Measurements from ENCODE around the gene NOVA2. TPM values are rescaled to one million over a fixed set of nuclear protein-coding genes. Genes with fewer than 3 reads are reported as not detected.

The NOVA2 gene
- total RNA-seq, 1 donor from 2014 or later, result 3.4 TPM

- DNase-seq (ENCODE audit: low read depth, low spot score), result no peak
Observed at GRCh38 chr19:45962021-45962420, 11.6 kb downstream of the NOVA2 start.

GRCh38 chr19:45960595-45961235 lies 12.9 kb downstream of the NOVA2 start:
- no peak for DNase-seq (ENCODE audit: low read depth, low spot score)

GRCh38 chr19:45959517-45960025 lies 14.1 kb downstream of the NOVA2 start:
- no peak for DNase-seq (ENCODE audit: low read depth, low spot score)

- no peak for DNase-seq (ENCODE audit: low read depth, low spot score)
Observed at GRCh38 chr19:45958769-45959516, 14.7 kb downstream of the NOVA2 start.

- no peak for DNase-seq (ENCODE audit: low read depth, low spot score)
Observed at GRCh38 chr19:45958320-45958719, 15.3 kb downstream of the NOVA2 start.

- peak; percentile 93 for DNase-seq (ENCODE audit: low read depth, low spot score)
Observed at GRCh38 chr19:45955905-45956608, 17.6 kb downstream of the NOVA2 start.

GRCh38 chr19:45954156-45954555 lies 19.5 kb downstream of the NOVA2 start:
- DNase-seq (ENCODE audit: low read depth, low spot score), result no peak

- DNase-seq (ENCODE audit: low read depth, low spot score), result no peak
Observed at GRCh38 chr19:45953676-45954075, 20.0 kb downstream of the NOVA2 start.

GRCh38 chr19:45952686-45953505 lies 20.8 kb downstream of the NOVA2 start:
- DNase-seq (ENCODE audit: low read depth, low spot score), result no peak

GRCh38 chr19:45952341-45952685 lies 21.4 kb downstream of the NOVA2 start:
- DNase-seq (ENCODE audit: low read depth, low spot score), result no peak

GRCh38 chr19:45947926-45948325 lies 25.7 kb downstream of the NOVA2 start:
- no peak for DNase-seq (ENCODE audit: low read depth, low spot score)

GRCh38 chr19:45940515-45940805 lies 33.2 kb downstream of the NOVA2 start:
- no peak for DNase-seq (ENCODE audit: low read depth, low spot score)

- DNase-seq (ENCODE audit: low read depth, low spot score), result no peak
Observed at GRCh38 chr19:45939792-45940514, 33.7 kb downstream of the NOVA2 start.

- no peak for DNase-seq (ENCODE audit: low read depth, low spot score)
Observed at GRCh38 chr19:45938733-45939319, 34.8 kb downstream of the NOVA2 start.

- DNase-seq (ENCODE audit: low read depth, low spot score), result no peak
Observed at GRCh38 chr19:45935267-45935666, 38.4 kb downstream of the NOVA2 start.

- DNase-seq (ENCODE audit: low read depth, low spot score), result no peak
Observed at GRCh38 chr19:45934551-45935230, 39.0 kb downstream of the NOVA2 start.

GRCh38 chr19:45933759-45934158 lies 39.9 kb downstream of the NOVA2 start:
- no peak for DNase-seq (ENCODE audit: low read depth, low spot score)

- no peak for DNase-seq (ENCODE audit: low read depth, low spot score)
Observed at GRCh38 chr19:45931055-45931454, 42.6 kb downstream of the NOVA2 start.

GRCh38 chr19:45929247-45929646 lies 44.4 kb downstream of the NOVA2 start:
- DNase-seq (ENCODE audit: low read depth, low spot score), result no peak

Measured in pulmonary artery endothelial cell (primary cell).